ENCODE measurements around the gene SLC13A3. TPM values are rescaled to one million over a fixed set of nuclear protein-coding genes. Genes with fewer than 3 reads are reported as not detected.

The SLC13A3 gene
- total RNA-seq, 1 donor from 2014 or later: 7.9 TPM

GRCh38 chr20:46600286-46600752, 50.9 kb downstream of the SLC13A3 start:
- no peaks in the 10 kb centered on the region for H3K36me3 Mint-ChIP-seq
- H3K4me3 Mint-ChIP-seq: no peak overlapping the region
- no peak for DNase-seq (ENCODE audit: extremely low spot score, unreplicated experiment)
- H3K9me3 Mint-ChIP-seq: no peaks in the 10 kb centered on the region
- H3K4me1 Mint-ChIP-seq (ENCODE audit: unreplicated experiment): no peaks in the 10 kb centered on the region
- H3K27ac Mint-ChIP-seq: no peak overlapping the region
- peaks cover 5% of the 10 kb centered on the region for H3K27me3 Mint-ChIP-seq
- no peak for TF ChIP-seq CTCF (conservative IDR thresholded peaks at IDR 0.05)

- Mint-ChIP-seq H3K27me3 (peaks cover 5% of the 10 kb centered on the region), H3K9me3 (no peaks in the 10 kb centered on the region), H3K27ac (no peak overlapping the region), H3K4me3 (no peak overlapping the region), H3K4me1 (ENCODE audit: unreplicated experiment) (no peaks in the 10 kb centered on the region), H3K36me3 (no peaks in the 10 kb centered on the region)
- TF ChIP-seq CTCF (conservative IDR thresholded peaks at IDR 0.05): no peak
- no peak for DNase-seq (ENCODE audit: extremely low spot score, unreplicated experiment)
Observed at GRCh38 chr20:46599227-46599987, 51.9 kb downstream of the SLC13A3 start.

GRCh38 chr20:46595933-46596332, 55.3 kb downstream of the SLC13A3 start:
- no peaks in the 10 kb centered on the region for H3K9me3 Mint-ChIP-seq
- no peak overlapping the region for H3K27ac Mint-ChIP-seq
- no peak for DNase-seq (ENCODE audit: extremely low spot score, unreplicated experiment)
- no peaks in the 10 kb centered on the region for H3K27me3 Mint-ChIP-seq
- no peaks in the 10 kb centered on the region for H3K4me1 Mint-ChIP-seq (ENCODE audit: unreplicated experiment)
- no peak overlapping the region for H3K4me3 Mint-ChIP-seq
- peaks cover 3% of the 10 kb centered on the region for H3K36me3 Mint-ChIP-seq
- TF ChIP-seq CTCF (conservative IDR thresholded peaks at IDR 0.05): no peak

GRCh38 chr20:46594725-46595124, 56.5 kb downstream of the SLC13A3 start:
- no peaks in the 10 kb centered on the region for H3K4me1 Mint-ChIP-seq (ENCODE audit: unreplicated experiment)
- H3K9me3 Mint-ChIP-seq: no peaks in the 10 kb centered on the region
- H3K4me3 Mint-ChIP-seq: no peak overlapping the region
- H3K27me3 Mint-ChIP-seq: no peaks in the 10 kb centered on the region
- peaks cover 3% of the 10 kb centered on the region for H3K36me3 Mint-ChIP-seq
- no peak for DNase-seq (ENCODE audit: extremely low spot score, unreplicated experiment)
- H3K27ac Mint-ChIP-seq: no peak overlapping the region
- TF ChIP-seq CTCF (conservative IDR thresholded peaks at IDR 0.05): no peak

- no peak overlapping the region for H3K27ac Mint-ChIP-seq
- H3K9me3 Mint-ChIP-seq: no peaks in the 10 kb centered on the region
- H3K27me3 Mint-ChIP-seq: no peaks in the 10 kb centered on the region
- no peak for TF ChIP-seq CTCF (conservative IDR thresholded peaks at IDR 0.05)
- no peak overlapping the region for H3K4me3 Mint-ChIP-seq
- H3K4me1 Mint-ChIP-seq (ENCODE audit: unreplicated experiment): no peaks in the 10 kb centered on the region
- no peak for DNase-seq (ENCODE audit: extremely low spot score, unreplicated experiment)
- H3K36me3 Mint-ChIP-seq: peaks cover 3% of the 10 kb centered on the region
Observed at GRCh38 chr20:46592580-46593362, 58.5 kb downstream of the SLC13A3 start.

Data from type B pancreatic cell (in vitro differentiated cells).